Left lung (tissue), 10 donors: Measurements from ENCODE around the gene SLC13A5. TPM values are rescaled to one million over a fixed set of nuclear protein-coding genes. Genes with fewer than 3 reads are reported as not detected.

Experiments
- ATAC-seq: fragments of 200-7000 bp; cut with Tn5 transposase; one replicate; pipeline ENCODE4 v1.9.1; 2020; ENCODE audit warnings: moderate library complexity
- DNase-seq, 4 donors: peaks; one replicate each; pipeline ENCODE4 v3.0.0-alpha.2; 2013 to 2020
- H3K27ac ChIP-seq, 2 donors: fragments of 200-600 bp; sonication (generic) in 1 of 2; one replicate each; pipeline versions ENCODE4 v1.5.0 to v1.8.0; 2020 to 2021
- H3K27me3 ChIP-seq, 2 donors: fragments of 200-600 bp; sonication (generic) in 1 of 2; one replicate each; pipeline versions ENCODE4 v1.5.0 to v1.8.0; 2020 to 2021
- H3K36me3 ChIP-seq, 2 donors: fragments of 200-600 bp; sonication (generic) in 1 of 2; one replicate each; pipeline versions ENCODE4 v1.5.0 to v1.8.0; 2020 to 2021
- H3K4me1 ChIP-seq, 2 donors: fragments of 200-600 bp; one replicate each; pipeline ENCODE4 v1.8.0; 2021
- H3K4me3 ChIP-seq, 2 donors: fragments of 200-600 bp; sonication (generic) in 1 of 2; one replicate each; pipeline versions ENCODE4 v1.5.0 to v1.8.0; 2020 to 2021; ENCODE audit warnings: mild to moderate bottlenecking in 1 of 2
- H3K9me3 ChIP-seq, 2 donors: fragments of 200-600 bp; sonication (generic) in 1 of 2; one replicate each; pipeline versions ENCODE4 v1.5.0 to v1.8.0; 2020 to 2021
- CTCF ChIP-seq, 2 donors: fragments of 200-600 bp; sonication (generic) in 1 of 2; IDR thresholded peaks; one replicate each; pipeline versions ENCODE4 v1.5.0 to v1.8.0; 2021; ENCODE audit warnings: antibody characterized with exemption in 2 of 2
- intact Hi-C, 2 donors: fragments of 100-400 bp; cut with DNase I; formaldehyde crosslinking; loops; one replicate each; pipeline versions ENCODE4 v1.11.2 to v1.14.2; 2022
- polyA plus RNA-seq, 6 donors: library from polyadenylated mRNA; unstranded; fragments of 120-200 nt; gene quantifications; one replicate each; pipeline ENCODE4 v1.2.1, GENCODE V29; 2013; ENCODE audit not compliant: insufficient read length in 6 of 6
- total RNA-seq, 2 donors: library from RNA; stranded (reverse); fragmentation: NEBNext Ultra II Directional; extraction: Animal tissue kit (Norgen Biotek cat#: 25700); gene quantifications; one replicate each; pipeline ENCODE4 v1.2.1, GENCODE V29; 2021
- donor health status: DM: no; HTN: yes; CAD: no.
- donor health status: DM: no; HTN: no; CAD: no.

Gene SLC13A5
- total and polyA plus RNA-seq, 8 donors: 0.17 to 0.77 (median 0.47) TPM; not detected in 1

- Histone ChIP-seq H3K4me1 (no peaks in the 10 kb centered on the region), H3K4me3 (no peak overlapping the region), H3K36me3 (no peaks in the 10 kb centered on the region), H3K9me3 (no peaks in the 10 kb centered on the region), H3K27ac (no peak overlapping the region), H3K27me3 (peaks cover 0 to 59% of the 10 kb centered on the region in 2 donors)
- ATAC-seq (no peak), DNase-seq (no peak)
- intact Hi-C loops: no loop called here
- TF ChIP-seq CTCF (IDR thresholded peaks at IDR 0.05): no peak
Measured at GRCh38 chr17:6677158-6677831, 35.9 kb downstream of the SLC13A5 start.

- no peaks in the 10 kb centered on the region for H3K36me3 ChIP-seq
- H3K27ac ChIP-seq: no peak overlapping the region
- H3K4me1 ChIP-seq: no peaks in the 10 kb centered on the region
- no peak overlapping the region for H3K4me3 ChIP-seq
- intact Hi-C loops: no loop called here
- TF ChIP-seq CTCF (IDR thresholded peaks at IDR 0.05): no peak
- ATAC-seq (no peak), DNase-seq (no peak)
- H3K27me3 ChIP-seq: peaks cover 0 to 57% of the 10 kb centered on the region in 2 donors
- H3K9me3 ChIP-seq: no peaks in the 10 kb centered on the region
Measured at GRCh38 chr17:6676802-6677157, 36.4 kb downstream of the SLC13A5 start.

GRCh38 chr17:6675201-6675825 is 37.9 kb downstream of the SLC13A5 start:
- Histone ChIP-seq H3K27ac (no peak overlapping the region), H3K9me3 (no peaks in the 10 kb centered on the region), H3K4me1 (no peaks in the 10 kb centered on the region), H3K4me3 (no peak overlapping the region), H3K36me3 (no peaks in the 10 kb centered on the region), H3K27me3 (peaks cover 0 to 42% of the 10 kb centered on the region in 2 donors)
- intact Hi-C loops: no loop called here
- TF ChIP-seq CTCF (IDR thresholded peaks at IDR 0.05): no peak
- DNase-seq: no peak
- no peak for ATAC-seq

- peaks cover 0 to 38% of the 10 kb centered on the region in 2 donors for H3K27me3 ChIP-seq
- no peak overlapping the region for H3K4me3 ChIP-seq
- intact Hi-C loops: no loop called here
- no peaks in the 10 kb centered on the region for H3K9me3 ChIP-seq
- H3K36me3 ChIP-seq: no peaks in the 10 kb centered on the region
- no peak overlapping the region for H3K27ac ChIP-seq
- H3K4me1 ChIP-seq: no peaks in the 10 kb centered on the region
- no peak for DNase-seq
- TF ChIP-seq CTCF (IDR thresholded peaks at IDR 0.05): no peak
- no peak for ATAC-seq
Measured at GRCh38 chr17:6674586-6674985, 38.6 kb downstream of the SLC13A5 start.

- DNase-seq (no peak), ATAC-seq (no peak)
- H3K27ac ChIP-seq: no peak overlapping the region
- H3K36me3 ChIP-seq: no peaks in the 10 kb centered on the region
- TF ChIP-seq CTCF (IDR thresholded peaks at IDR 0.05): no peak
- H3K9me3 ChIP-seq: no peaks in the 10 kb centered on the region
- H3K27me3 ChIP-seq: peaks cover 0 to 20% of the 10 kb centered on the region in 2 donors
- H3K4me3 ChIP-seq: no peak overlapping the region
- H3K4me1 ChIP-seq: no peaks in the 10 kb centered on the region
- intact Hi-C loops: no loop called here
Measured at GRCh38 chr17:6671431-6671830, 41.7 kb downstream of the SLC13A5 start.
